Neuronal stem cell (in vitro differentiated cells): ENCODE results near the gene ADD3.
"Not testable (repeated sequence)": the region's sequence is repeated elsewhere in the genome, so short reads cannot be mapped to it uniquely, and the experiment has no call there.

ENCODE experiments used
- DNase-seq: peaks from one replicate; pipeline ENCODE4 v3.0.0-alpha.2; 2013; ENCODE audit warnings: low spot score
- H2AFZ ChIP-seq: one replicate; pipeline ENCODE4 v1.6.1; 2013; ENCODE audit warnings: mild to moderate bottlenecking, low read length, inconsistent platforms
- H2AK5ac ChIP-seq: 2 replicates; pipeline ENCODE4 v1.6.1; 2013; ENCODE audit warnings: low read depth, mild to moderate bottlenecking, inconsistent platforms, low read length, moderate library complexity, mixed read lengths
- H2BK120ac ChIP-seq: 2 replicates; pipeline ENCODE4 v1.6.1; 2013; ENCODE audit warnings: low read depth, mild to moderate bottlenecking, inconsistent platforms, low read length, moderate library complexity, mixed read lengths
- H2BK12ac ChIP-seq: one replicate; pipeline ENCODE4 v1.6.1; 2013; ENCODE audit warnings: low read length, inconsistent platforms
- H2BK15ac ChIP-seq: 2 replicates; pipeline ENCODE4 v1.6.1; 2013; ENCODE audit warnings: mild to moderate bottlenecking, low read length, inconsistent platforms, mixed read lengths
- H2BK5ac ChIP-seq: one replicate; pipeline ENCODE4 v1.6.1; 2013; ENCODE audit warnings: inconsistent platforms, mild to moderate bottlenecking, low read length, moderate library complexity
- H3K14ac ChIP-seq: one replicate; pipeline ENCODE4 v1.6.1; 2013; ENCODE audit warnings: low read length, inconsistent platforms
- H3K18ac ChIP-seq: 2 replicates; pipeline ENCODE4 v1.6.1; 2013; ENCODE audit warnings: low read length, inconsistent platforms
- H3K23ac ChIP-seq: 2 replicates; pipeline ENCODE4 v1.6.1; 2013; ENCODE audit warnings: low read depth, mild to moderate bottlenecking, mixed read lengths, low read length, inconsistent platforms; ENCODE audit not compliant: poor library complexity
- H3K27ac ChIP-seq: replicated peaks from 3 replicates; pipeline ENCODE4 v1.5.1; 2013; ENCODE audit warnings: low read length, inconsistent platforms
- H3K27me3 ChIP-seq, 3 experiments: 2 replicates each; pipeline ENCODE4 v1.6.1; 2013; ENCODE audit warnings: low read length in 3 of 3, mild to moderate bottlenecking in 2 of 3, inconsistent platforms in 1 of 3, low read depth in 1 of 3, mixed read lengths in 1 of 3, moderate library complexity in 1 of 3; ENCODE audit not compliant: control insufficient read depth in 3 of 3, insufficient read depth in 3 of 3
- H3K36me3 ChIP-seq, 2 donors: replicated peaks in 1 of 2; 2 replicates each; pipeline ENCODE4 v1.6.1; 2013; ENCODE audit warnings: low read length in 2 of 2; ENCODE audit not compliant: control insufficient read depth in 2 of 2, insufficient read depth in 2 of 2
- H3K4ac ChIP-seq: 2 replicates; pipeline ENCODE4 v1.6.1; 2013; ENCODE audit warnings: inconsistent platforms, mild to moderate bottlenecking, low read length, moderate library complexity
- H3K4me1 ChIP-seq, 2 donors: 1 replicate in 1 of 2; 2 replicates in 1 of 2; pipeline ENCODE4 v1.6.1; 2013; ENCODE audit warnings: low read length in 2 of 2, low read depth in 1 of 2; ENCODE audit not compliant: control insufficient read depth in 2 of 2, insufficient read depth in 1 of 2
- H3K4me2 ChIP-seq: one replicate; pipeline ENCODE4 v1.6.1; 2013; ENCODE audit warnings: mild to moderate bottlenecking, low read length, inconsistent platforms; ENCODE audit not compliant: insufficient read depth, poor library complexity, severe bottlenecking
- H3K4me3 ChIP-seq, 2 donors: 2 replicates each; pipeline ENCODE4 v1.5.1; 2013; ENCODE audit warnings: low read length in 2 of 2, mild to moderate bottlenecking in 2 of 2, inconsistent platforms in 1 of 2, moderate library complexity in 1 of 2
- H3K79me1 ChIP-seq: one replicate; pipeline ENCODE4 v1.6.1; 2013; ENCODE audit warnings: low read depth, mild to moderate bottlenecking, inconsistent platforms, low read length, moderate library complexity
- H3K9ac ChIP-seq: one replicate; pipeline ENCODE4 v1.6.1; 2013; ENCODE audit warnings: mild to moderate bottlenecking, low read depth, low read length, inconsistent platforms; ENCODE audit not compliant: poor library complexity
- H3K9me3 ChIP-seq, 2 donors: replicated peaks in 1 of 2; 2 replicates each; pipeline versions ENCODE3 to v1.6.1; 2013; ENCODE audit warnings: low read length in 2 of 2, mild to moderate bottlenecking in 2 of 2, inconsistent platforms in 1 of 2, low read depth in 1 of 2, mixed read lengths in 1 of 2, moderate library complexity in 1 of 2; ENCODE audit not compliant: control insufficient read depth in 2 of 2, insufficient read depth in 1 of 2
- H4K8ac ChIP-seq: one replicate; pipeline ENCODE4 v1.6.1; 2013; ENCODE audit warnings: low read depth, mild to moderate bottlenecking, inconsistent platforms, low read length, moderate library complexity
- H4K91ac ChIP-seq: one replicate; pipeline ENCODE4 v1.6.1; 2013; ENCODE audit warnings: low read length, low read depth, mild to moderate bottlenecking, inconsistent platforms; ENCODE audit not compliant: poor library complexity
- WGBS, 2 donors: extraction: QIAGEN DNeasy Blood & Tissue Kit; methylation state at CpG; one replicate each; pipeline ENCODE4 v1.1.7; 2013; ENCODE audit warnings: missing lambda C conversion rate in 2 of 2, mixed read lengths in 1 of 2; ENCODE audit not compliant: insufficient read length in 2 of 2, insufficient replicate concordance in 1 of 2; ENCODE audit errors: extremely low coverage in 2 of 2; 5-methylcytosine and 5-hydroxymethylcytosine counted together

The ADD3 gene

GRCh38 chr10:110044681-110045080, 36.9 kb downstream of the ADD3 start:
- WGBS, 2 donors = no CpG with 5 or more reads among the region's 2 CpGs
- Histone ChIP-seq H4K8ac (no peak overlapping the region), H3K79me1 (peaks cover 8% of the 10 kb centered on the region), H2AK5ac (no peak overlapping the region), H2BK12ac (no peak overlapping the region), H2AFZ (no peak overlapping the region), H2BK120ac (no peak overlapping the region), H3K36me3 (no peaks in the 10 kb centered on the region), H3K9ac (no peak overlapping the region), H4K91ac (no peak overlapping the region), H3K4me3 (no peak overlapping the region), H2BK5ac (no peak overlapping the region), H3K27ac (no peak overlapping the region), H2BK15ac (no peak overlapping the region), H3K14ac (no peak overlapping the region), H3K23ac (no peak overlapping the region), H3K4ac (no peak overlapping the region), H3K4me1 (peaks cover 0 to under 1% of the 10 kb centered on the region in 2 donors), H3K9me3 (peaks cover 5 to 22% of the 10 kb centered on the region in 2 donors), H3K4me2 (no peak overlapping the region), H3K18ac (no peak overlapping the region), H3K27me3 (no peaks in the 10 kb centered on the region)
- DNase-seq = no peak

GRCh38 chr10:110045772-110046171, 38.0 kb downstream of the ADD3 start:
- no peak overlapping the region for H3K23ac ChIP-seq
- H3K4ac ChIP-seq = no peak overlapping the region
- H2BK15ac ChIP-seq = no peak overlapping the region
- no peaks in the 10 kb centered on the region for H3K27me3 ChIP-seq
- no CpG with 5 or more reads among the region's 2 CpGs for WGBS, 2 donors
- no peak overlapping the region for H3K4me2 ChIP-seq
- no peak overlapping the region for H3K27ac ChIP-seq
- no peak overlapping the region for H4K8ac ChIP-seq
- no peak overlapping the region for H3K18ac ChIP-seq
- no peak overlapping the region for H2BK120ac ChIP-seq
- no peak for DNase-seq
- H3K79me1 ChIP-seq = peaks cover 8% of the 10 kb centered on the region
- peaks cover 5 to 22% of the 10 kb centered on the region in 2 donors for H3K9me3 ChIP-seq
- H3K9ac ChIP-seq = no peak overlapping the region
- no peak overlapping the region for H2BK12ac ChIP-seq
- no peak overlapping the region for H3K4me3 ChIP-seq
- H3K14ac ChIP-seq = no peak overlapping the region
- no peak overlapping the region for H2BK5ac ChIP-seq
- H2AFZ ChIP-seq = no peak overlapping the region
- H2AK5ac ChIP-seq = no peak overlapping the region
- H3K4me1 ChIP-seq = no peaks in the 10 kb centered on the region
- no peak overlapping the region for H4K91ac ChIP-seq
- H3K36me3 ChIP-seq = no peaks in the 10 kb centered on the region

GRCh38 chr10:110048145-110048544, 40.4 kb downstream of the ADD3 start:
- not testable (repeated sequence) for DNase-seq, H2BK15ac ChIP-seq, H3K4me3 ChIP-seq, H4K8ac ChIP-seq, H3K23ac ChIP-seq, H3K79me1 ChIP-seq, H2BK120ac ChIP-seq, H3K4me2 ChIP-seq, H3K36me3 ChIP-seq, H2BK12ac ChIP-seq, H2BK5ac ChIP-seq, H3K4me1 ChIP-seq, H3K27me3 ChIP-seq, H2AFZ ChIP-seq, H3K18ac ChIP-seq, H3K14ac ChIP-seq, H3K9ac ChIP-seq, H2AK5ac ChIP-seq, H4K91ac ChIP-seq, H3K4ac ChIP-seq, H3K27ac ChIP-seq
- no CpG with 5 or more reads among the region's 2 CpGs for WGBS, 2 donors
- H3K9me3 ChIP-seq = peaks cover 5 to 22% of the 10 kb centered on the region in 2 donors

GRCh38 chr10:110048781-110049180, 41.0 kb downstream of the ADD3 start:
- H3K27me3 ChIP-seq = no peaks in the 10 kb centered on the region
- no peak overlapping the region for H2BK120ac ChIP-seq
- H3K79me1 ChIP-seq = peaks cover 7% of the 10 kb centered on the region
- H2BK12ac ChIP-seq = no peak overlapping the region
- H2BK5ac ChIP-seq = no peak overlapping the region
- H4K8ac ChIP-seq = no peak overlapping the region
- no peak overlapping the region for H3K14ac ChIP-seq
- H3K36me3 ChIP-seq = no peaks in the 10 kb centered on the region
- H3K18ac ChIP-seq = no peak overlapping the region
- no peak overlapping the region for H4K91ac ChIP-seq
- H3K4me1 ChIP-seq = no peaks in the 10 kb centered on the region
- H3K4me3 ChIP-seq = no peak overlapping the region
- WGBS, 2 donors = no CpG with 5 or more reads among the region's 1 CpG
- no peak overlapping the region for H3K4me2 ChIP-seq
- H2AFZ ChIP-seq = no peak overlapping the region
- H2BK15ac ChIP-seq = no peak overlapping the region
- DNase-seq = no peak
- H3K9ac ChIP-seq = no peak overlapping the region
- H3K23ac ChIP-seq = no peak overlapping the region
- no peak overlapping the region for H3K4ac ChIP-seq
- H3K9me3 ChIP-seq = peaks cover 5 to 22% of the 10 kb centered on the region in 2 donors
- H3K27ac ChIP-seq = no peak overlapping the region
- H2AK5ac ChIP-seq = no peak overlapping the region
